Naive B cell (primary cell): ENCODE results near the gene RYR2. TPM values are rescaled to one million over a fixed set of nuclear protein-coding genes. Genes with fewer than 3 reads are reported as not detected.

ENCODE experiments used
- ATAC-seq, 2 donors: fragments of 150-1000 bp; cut with Tn5 transposase; 2 replicates each; pipeline ENCODE4 v1.10.0; 2021; ENCODE audit warnings: low read depth in 2 of 2, mild to moderate bottlenecking in 2 of 2, moderate library complexity in 2 of 2
- DNase-seq: peaks from one replicate; pipeline ENCODE4 v3.0.0; 2022
- H3K27ac Mint-ChIP-seq, 6 donors: one replicate each; pipeline ENCODE4 v1.8.0; 2020 to 2022; ENCODE audit warnings: mild to moderate bottlenecking in 6 of 6, mixed read lengths in 6 of 6, moderate library complexity in 5 of 6, inconsistent platforms in 2 of 6
- H3K27me3 Mint-ChIP-seq, 3 donors: one replicate each; pipeline ENCODE4 v1.8.0; 2021 to 2022; ENCODE audit warnings: mixed read lengths in 3 of 3, mild to moderate bottlenecking in 1 of 3
- H3K36me3 Mint-ChIP-seq, 2 donors: one replicate each; pipeline ENCODE4 v1.8.0; 2020 to 2022; ENCODE audit warnings: mixed read lengths in 2 of 2, inconsistent platforms in 1 of 2, mild to moderate bottlenecking in 1 of 2
- H3K4me1 Mint-ChIP-seq, 3 donors: one replicate each; pipeline ENCODE4 v1.8.0; 2020 to 2022; ENCODE audit warnings: mixed read lengths in 3 of 3, inconsistent platforms in 1 of 3, mild to moderate bottlenecking in 1 of 3, moderate library complexity in 1 of 3
- H3K4me3 Mint-ChIP-seq, 8 donors: one replicate each; pipeline ENCODE4 v1.8.0; 2020 to 2022; ENCODE audit warnings: mild to moderate bottlenecking in 8 of 8, mixed read lengths in 8 of 8, moderate library complexity in 8 of 8, inconsistent platforms in 2 of 8
- H3K9me3 Mint-ChIP-seq, 7 donors: one replicate each; pipeline ENCODE4 v1.8.0; 2020 to 2022; ENCODE audit warnings: mixed read lengths in 7 of 7, mild to moderate bottlenecking in 5 of 7, inconsistent platforms in 2 of 7, moderate library complexity in 1 of 7
- polyA plus RNA-seq, 6 donors: library from polyadenylated mRNA; unstranded; fragments of 300-500 nt; fragmentation: Illumina TruSeq; gene quantifications; one replicate each; pipeline ENCODE4 v1.2.3, GENCODE V29; 2021; ENCODE audit warnings: low read depth in 6 of 6

Gene RYR2
- polyA plus RNA-seq, 6 donors from 2014 or later: 0.09 TPM; not detected in 5

GRCh38 chr1:237528545-237528944 lies 486.6 kb downstream of the RYR2 start:
- Mint-ChIP-seq H3K27me3 (no peaks in the 10 kb centered on the region), H3K4me3 (no peak overlapping the region), H3K27ac (no peak overlapping the region), H3K36me3 (no peaks in the 10 kb centered on the region), H3K4me1 (no peaks in the 10 kb centered on the region), H3K9me3 (peaks cover 0 to 30% (median 8%) of the 10 kb centered on the region in 7 donors)
- ATAC-seq (no peak), DNase-seq (no peak)

- H3K27me3 Mint-ChIP-seq: no peaks in the 10 kb centered on the region
- peaks cover 0 to 2% (median 0%) of the 10 kb centered on the region in 7 donors for H3K9me3 Mint-ChIP-seq
- DNase-seq: no peak
- H3K27ac Mint-ChIP-seq: no peak overlapping the region
- no peak for ATAC-seq
- no peaks in the 10 kb centered on the region for H3K36me3 Mint-ChIP-seq
- H3K4me1 Mint-ChIP-seq: no peaks in the 10 kb centered on the region
- no peak overlapping the region for H3K4me3 Mint-ChIP-seq
These were observed 497.1 kb downstream of the RYR2 start for GRCh38 chr1:237539055-237539454.

GRCh38 chr1:237542525-237543418 lies 500.8 kb downstream of the RYR2 start:
- peak overlapping the region in 1 of 6 donors; percentile 59 for H3K27ac Mint-ChIP-seq
- DNase-seq (no peak), ATAC-seq (no peak)
- H3K36me3 Mint-ChIP-seq: no peaks in the 10 kb centered on the region
- no peaks in the 10 kb centered on the region for H3K4me1 Mint-ChIP-seq
- no peak overlapping the region for H3K4me3 Mint-ChIP-seq
- peaks cover 0 to 2% (median 0%) of the 10 kb centered on the region in 7 donors for H3K9me3 Mint-ChIP-seq
- peaks cover 0 to 4% (median 0%) of the 10 kb centered on the region in 3 donors for H3K27me3 Mint-ChIP-seq

- Mint-ChIP-seq H3K27ac (no peak overlapping the region), H3K36me3 (no peaks in the 10 kb centered on the region), H3K27me3 (peaks cover 0 to 10% (median 0%) of the 10 kb centered on the region in 3 donors), H3K4me3 (no peak overlapping the region), H3K9me3 (peaks cover 0 to 13% (median 1%) of the 10 kb centered on the region in 7 donors), H3K4me1 (no peaks in the 10 kb centered on the region)
- ATAC-seq (no peak), DNase-seq (no peak)
These were observed 511.1 kb downstream of the RYR2 start for GRCh38 chr1:237553078-237553477.

- peak overlapping the region in 1 of 8 donors; percentile 17 for H3K4me3 Mint-ChIP-seq
- H3K27me3 Mint-ChIP-seq: peaks cover 7 to 10% (median 9%) of the 10 kb centered on the region in 3 donors
- no peaks in the 10 kb centered on the region for H3K4me1 Mint-ChIP-seq
- DNase-seq (no peak), ATAC-seq (no peak)
- H3K27ac Mint-ChIP-seq: no peak overlapping the region
- peaks cover 0 to 18% (median 4%) of the 10 kb centered on the region in 7 donors for H3K9me3 Mint-ChIP-seq
- H3K36me3 Mint-ChIP-seq: no peaks in the 10 kb centered on the region
These were observed 514.9 kb downstream of the RYR2 start for GRCh38 chr1:237556911-237557310.

- no peak for ATAC-seq
- peak; percentile 14 for DNase-seq
- H3K27me3 Mint-ChIP-seq: peaks cover 4 to 15% (median 7%) of the 10 kb centered on the region in 3 donors
- H3K4me3 Mint-ChIP-seq: no peak overlapping the region
- H3K4me1 Mint-ChIP-seq: no peaks in the 10 kb centered on the region
- no peak overlapping the region for H3K27ac Mint-ChIP-seq
- peaks cover 0 to 15% (median 4%) of the 10 kb centered on the region in 7 donors for H3K9me3 Mint-ChIP-seq
- no peaks in the 10 kb centered on the region for H3K36me3 Mint-ChIP-seq
These were observed 520.3 kb downstream of the RYR2 start for GRCh38 chr1:237562242-237562823.

- ATAC-seq: no peak
- Mint-ChIP-seq H3K9me3 (peaks cover 0 to 1% (median 0%) of the 10 kb centered on the region in 7 donors), H3K4me3 (no peak overlapping the region), H3K27me3 (peaks cover 4 to 15% (median 7%) of the 10 kb centered on the region in 3 donors), H3K4me1 (no peaks in the 10 kb centered on the region), H3K27ac (peak overlapping the region in 2 of 6 donors; percentile 48 to 70), H3K36me3 (no peaks in the 10 kb centered on the region)
- DNase-seq: no peak
These were observed 523.3 kb downstream of the RYR2 start for GRCh38 chr1:237565236-237565635.

GRCh38 chr1:237566581-237566980 lies 524.6 kb downstream of the RYR2 start:
- Mint-ChIP-seq H3K4me3 (no peak overlapping the region), H3K4me1 (no peaks in the 10 kb centered on the region), H3K27ac (no peak overlapping the region), H3K36me3 (no peaks in the 10 kb centered on the region), H3K9me3 (peaks cover 0 to 1% (median 0%) of the 10 kb centered on the region in 7 donors), H3K27me3 (peaks cover 0 to 5% (median 0%) of the 10 kb centered on the region in 3 donors)
- ATAC-seq (no peak), DNase-seq (no peak)

GRCh38 chr1:237568955-237569354 lies 527.0 kb downstream of the RYR2 start:
- DNase-seq (no peak), ATAC-seq (no peak)
- Mint-ChIP-seq H3K27ac (no peak overlapping the region), H3K36me3 (no peaks in the 10 kb centered on the region), H3K4me3 (no peak overlapping the region), H3K9me3 (peaks cover 0 to 5% (median 3%) of the 10 kb centered on the region in 7 donors), H3K27me3 (peaks cover 0 to 5% (median 0%) of the 10 kb centered on the region in 3 donors), H3K4me1 (no peaks in the 10 kb centered on the region)

GRCh38 chr1:237570530-237570929 lies 528.5 kb downstream of the RYR2 start:
- no peaks in the 10 kb centered on the region for H3K4me1 Mint-ChIP-seq
- no peaks in the 10 kb centered on the region for H3K36me3 Mint-ChIP-seq
- H3K27ac Mint-ChIP-seq: no peak overlapping the region
- peaks cover 2 to 20% (median 5%) of the 10 kb centered on the region in 7 donors for H3K9me3 Mint-ChIP-seq
- H3K27me3 Mint-ChIP-seq: peaks cover 0 to 5% (median 0%) of the 10 kb centered on the region in 3 donors
- H3K4me3 Mint-ChIP-seq: no peak overlapping the region
- ATAC-seq (no peak), DNase-seq (no peak)

GRCh38 chr1:237574536-237574935 lies 532.6 kb downstream of the RYR2 start:
- H3K27me3 Mint-ChIP-seq: no peaks in the 10 kb centered on the region
- ATAC-seq: no peak

GRCh38 chr1:237578540-237578939 lies 536.6 kb downstream of the RYR2 start:
- Mint-ChIP-seq H3K27ac (no peak overlapping the region), H3K4me1 (no peaks in the 10 kb centered on the region), H3K36me3 (no peaks in the 10 kb centered on the region), H3K27me3 (no peaks in the 10 kb centered on the region), H3K9me3 (peaks cover 8 to 43% (median 14%) of the 10 kb centered on the region in 7 donors), H3K4me3 (no peak overlapping the region)
- DNase-seq (no peak), ATAC-seq (no peak)

More at GRCh38 chr1:237574536-237574935, 532.6 kb downstream of the RYR2 start:
- Mint-ChIP-seq H3K36me3 (no peaks in the 10 kb centered on the region), H3K4me1 (no peaks in the 10 kb centered on the region), H3K27ac (no peak overlapping the region), H3K9me3 (peaks cover 10 to 43% (median 12%) of the 10 kb centered on the region in 7 donors), H3K4me3 (no peak overlapping the region)
- DNase-seq: no peak

- Mint-ChIP-seq H3K36me3 (no peaks in the 10 kb centered on the region), H3K4me3 (no peak overlapping the region), H3K27ac (no peak overlapping the region), H3K27me3 (no peaks in the 10 kb centered on the region), H3K9me3 (peaks cover 4 to 24% (median 11%) of the 10 kb centered on the region in 7 donors), H3K4me1 (no peaks in the 10 kb centered on the region)
- DNase-seq (no peak), ATAC-seq (no peak)
These were observed 538.7 kb downstream of the RYR2 start for GRCh38 chr1:237580726-237581125.

GRCh38 chr1:237583270-237583669 lies 541.3 kb downstream of the RYR2 start:
- no peak for DNase-seq
- Mint-ChIP-seq H3K27ac (no peak overlapping the region), H3K27me3 (no peaks in the 10 kb centered on the region), H3K4me1 (no peaks in the 10 kb centered on the region), H3K4me3 (no peak overlapping the region), H3K36me3 (no peaks in the 10 kb centered on the region), H3K9me3 (peaks cover 0 to 10% (median 6%) of the 10 kb centered on the region in 7 donors)
- no peak for ATAC-seq
